K562 (cell line): ENCODE results near the gene KRTAP2-3. TPM values are rescaled to one million over a fixed set of nuclear protein-coding genes. Genes with fewer than 3 reads are reported as not detected.

Experiments
- ATAC-seq: fragments of 200-7000 bp; cut with Tn5 transposase; 3 replicates; pipeline ENCODE4 v1.9.1; 2020; ENCODE audit warnings: moderate library complexity
- BruUV-seq: library from RNA; stranded (reverse); fragments of 400-500 nt; replicated peaks from 2 replicates; lab custom pipeline; 2021; lab: Mats Ljungman, UMichigan
- CTCF ChIA-PET: fragments of 300-600 bp; formaldehyde crosslinking; extraction: SDS; loops from one replicate; lab custom pipeline; 2021; ENCODE audit warnings: low intra/inter-chr PET ratio; lab: Yijun Ruan, JAX
- POLR2A ChIA-PET: fragments of 300-600, 350-650 bp; sonication (Branson Sonifier 250); formaldehyde crosslinking; extraction: SDS; loops from one replicate; lab custom pipeline; 2021; ENCODE audit warnings: antibody characterized with exemption, inconsistent platforms; lab: Yijun Ruan, JAX
- DNase-seq, 4 experiments: peaks; one replicate each; pipeline versions ENCODE4 v3.0.0 to v3.0.0-alpha.2; 2011 to 2018; ENCODE audit warnings: low spot score in 3 of 4, mixed read lengths in 3 of 4; ENCODE audit errors: extremely low read depth in 1 of 4
- FAIRE-seq: peaks from 2 replicates; lab custom pipeline; 2011; peaks lifted over from hg19 to GRCh38; lab: Jason Lieb, UNC
- H2AFZ ChIP-seq: 2 replicates; pipeline ENCODE4 v1.6.0; 2011; ENCODE audit warnings: low read depth, low read length, control low read depth, inconsistent platforms
- H3K27ac ChIP-seq: fragments of 200-600 bp; 3 replicates; pipeline ENCODE4 v1.8.0; 2011; ENCODE audit warnings: low read depth, mild to moderate bottlenecking, control low read depth, inconsistent platforms, low read length, moderate library complexity, mixed read lengths; ENCODE audit errors: extremely low read depth
- H3K27me3 ChIP-seq, 2 experiments: fragments of 300-600 bp in 1 of 2; 2 replicates in 1 of 2; 3 replicates in 1 of 2; pipeline versions ENCODE4 v1.6.0 to v1.8.0; 2011; ENCODE audit warnings: inconsistent platforms in 2 of 2, low read length in 2 of 2, mild to moderate bottlenecking in 1 of 2, mixed read lengths in 1 of 2, moderate library complexity in 1 of 2; ENCODE audit not compliant: control insufficient read depth in 2 of 2, insufficient read depth in 2 of 2
- H3K36me3 ChIP-seq: fragments of 300-600 bp; 3 replicates; pipeline ENCODE4 v1.8.0; 2011; ENCODE audit warnings: mild to moderate bottlenecking, low read length, inconsistent platforms; ENCODE audit not compliant: control insufficient read depth, insufficient read depth
- H3K4me1 ChIP-seq, 2 experiments: fragments of 200-600 bp in 1 of 2; replicated peaks in 1 of 2; 2 replicates in 1 of 2; 3 replicates in 1 of 2; pipeline versions ENCODE4 v1.5.1 to v1.8.0; 2011; ENCODE audit warnings: inconsistent platforms in 2 of 2, low read length in 2 of 2, mild to moderate bottlenecking in 1 of 2, mixed read lengths in 1 of 2, moderate library complexity in 1 of 2; ENCODE audit not compliant: control insufficient read depth in 2 of 2, insufficient read depth in 2 of 2
- H3K4me2 ChIP-seq: 2 replicates; pipeline ENCODE4 v1.6.1; 2011; ENCODE audit warnings: low read length, control low read depth, inconsistent platforms, mixed read lengths; ENCODE audit not compliant: insufficient read depth
- H3K4me3 ChIP-seq: fragments of 200-600 bp; sonication (generic), shearing (Covaris generic); 2 replicates; pipeline ENCODE4 v1.5.1; 2016; ENCODE audit warnings: control low read depth, inconsistent platforms
- H3K79me2 ChIP-seq: fragments of 200-600 bp; 3 replicates; pipeline ENCODE4 v1.8.0; 2011; ENCODE audit warnings: low read length, inconsistent platforms; ENCODE audit not compliant: control insufficient read depth, insufficient read depth
- H3K9ac ChIP-seq, 2 experiments: 2 replicates each; pipeline versions ENCODE4 v1.6.0 to v1.6.1; 2011; ENCODE audit warnings: low read depth in 2 of 2, low read length in 2 of 2, control low read depth in 1 of 2, inconsistent platforms in 1 of 2, mild to moderate bottlenecking in 1 of 2, mixed read lengths in 1 of 2; ENCODE audit not compliant: insufficient read depth in 1 of 2
- H3K9me1 ChIP-seq: one replicate; pipeline ENCODE4 v1.6.0; 2011; ENCODE audit warnings: inconsistent platforms, mild to moderate bottlenecking, low read length, moderate library complexity; ENCODE audit not compliant: control insufficient read depth, insufficient read depth
- H3K9me3 ChIP-seq: replicated peaks from 2 replicates; pipeline ENCODE4 v1.5.1; 2011; ENCODE audit warnings: low read depth, low read length, inconsistent platforms; ENCODE audit not compliant: control insufficient read depth, insufficient read depth
- H4K20me1 ChIP-seq: replicated peaks from 2 replicates; pipeline ENCODE4 v1.6.1; 2011; ENCODE audit warnings: low read length, inconsistent platforms, mixed read lengths; ENCODE audit not compliant: control insufficient read depth, insufficient read depth
- ELK3 ChIP-seq: fragments of 450-650 bp; formaldehyde crosslinking; IDR thresholded peaks from 2 replicates; pipeline ENCODE4 v1.4.0; 2020; ENCODE audit warnings: mild to moderate bottlenecking
- HEY1 ChIP-seq: fragments of 250-450 bp; sonication (Bioruptor Pico); IDR thresholded peaks from 2 replicates; pipeline ENCODE4 v1.5.0; 2020; ENCODE audit warnings: mild to moderate bottlenecking, moderate library complexity, borderline replicate concordance
- IRF9 ChIP-seq: fragments of 450-650 bp; IDR thresholded peaks from 2 replicates; pipeline ENCODE4 v1.6.1; 2016; ENCODE audit warnings: missing biosample characterization, missing genetic modification characterization
- KDM2B ChIP-seq: fragments of 250-450 bp; sonication (Bioruptor Pico); IDR thresholded peaks from 2 replicates; pipeline ENCODE4 v1.8.0; 2021; ENCODE audit warnings: mild to moderate bottlenecking, moderate library complexity
- SRSF3 ChIP-seq: fragments of 200-400 bp; formaldehyde crosslinking; IDR thresholded peaks from 2 replicates; pipeline ENCODE4 v1.6.1; 2016; ENCODE audit warnings: mild to moderate bottlenecking, low read length, moderate library complexity; ENCODE audit not compliant: insufficient read depth
- TOE1 ChIP-seq, 2 experiments: fragments of 450-650 bp in 1 of 2; sonication (generic) in 1 of 2; formaldehyde crosslinking in 1 of 2; IDR thresholded peaks; 2 replicates each; pipeline versions ENCODE4 v1.7.1 to v1.8.0; 2016 to 2022; ENCODE audit warnings: borderline replicate concordance in 2 of 2, mild to moderate bottlenecking in 2 of 2, antibody characterized with exemption in 1 of 2, inconsistent platforms in 1 of 2, low read depth in 1 of 2, missing genetic modification reagents in 1 of 2, moderate library complexity in 1 of 2
- ZHX1 ChIP-seq: fragments of 150-350 bp; conservative IDR thresholded peaks from 2 replicates; pipeline ENCODE4 v1.6.1; 2014; ENCODE audit warnings: low read length
- ZNF551 ChIP-seq: fragments of 250-450 bp; sonication (Bioruptor Pico); IDR thresholded peaks from 2 replicates; pipeline ENCODE4 v1.5.0; 2021; ENCODE audit warnings: mild to moderate bottlenecking, moderate library complexity
- WGBS: fragments of 100-300 bp; shearing (Covaris generic); methylation state at CpG from one replicate; pipeline ENCODE4 v1.1.6; 2016; ENCODE audit warnings: low coverage, mixed read lengths; ENCODE audit not compliant: insufficient coverage; ENCODE audit errors: missing lambda C conversion rate; 5-methylcytosine and 5-hydroxymethylcytosine counted together
- in situ Hi-C: fragments of 300-500 bp; cut with MboI; formaldehyde crosslinking; loops from 4 replicates; pipeline ENCODE4 v1.15.0; 2018; ENCODE audit warnings: inconsistent platforms, mixed read lengths
- intact Hi-C: fragments of 100-400 bp; cut with micrococcal nuclease; formaldehyde crosslinking; loops from 2 replicates; pipeline ENCODE4 v1.14.2; 2022
- polyA plus RNA-seq, 8 experiments: library from polyadenylated mRNA; depleted of rRNA in 4 of 8; stranded (reverse) in 5 of 8; unstranded in 3 of 8; fragments of >200 nt; fragmentation: Nextera tagmentation in 2 of 8; fragmentation: Illumina TruSeq in 1 of 8; extraction: Ambion mirVana in 2 of 8; extraction: Trizol in 1 of 8; gene quantifications; 2 replicates each; pipeline versions ENCODE4 v1.2.1 to v1.2.3, GENCODE V29; 2011 to 2014; ENCODE audit warnings: inconsistent platforms in 1 of 8, missing spikeins in 1 of 8
- total RNA-seq, 7 experiments: library from RNA; depleted of rRNA in 6 of 7; stranded (reverse); fragments of >200 nt in 6 of 7; fragmentation: Illumina TruSeq in 2 of 7; extraction: Trizol in 2 of 7; gene quantifications; 2 replicates each; pipeline versions ENCODE4 v1.2.1 to v1.2.3, GENCODE V29; 2011 to 2021; ENCODE audit warnings: low replicate concordance in 1 of 7

The KRTAP2-3 gene
- total and polyA plus RNA-seq, 9 of the 15 experiments (the other 6 are each of a cell fraction or from before 2014, with no cell fraction given) = not detected

- FAIRE-seq (no peak), DNase-seq (no peak), ATAC-seq (no peak)
- no peaks in the 10 kb centered on the region; the same call in 1 of the 2 replicates for H4K20me1 ChIP-seq
- no peak overlapping the region for H3K4me3 ChIP-seq
- no peaks in the 10 kb centered on the region for H3K9me1 ChIP-seq
- no peak overlapping the region for H2AFZ ChIP-seq
- peaks cover 0 to 5% of the 10 kb centered on the region in 2 experiments; a peak in 2 of 5 replicates for H3K4me1 ChIP-seq
- CTCF ChIA-PET = no interaction called here
- no peaks in the 10 kb centered on the region for H3K9me3 ChIP-seq
- in situ Hi-C loops = no loop called here
- no peak overlapping the region for H3K9ac ChIP-seq
- peaks cover 0 to 4% of the 10 kb centered on the region in 2 experiments; a peak in 2 of 5 replicates for H3K27me3 ChIP-seq
- H3K4me2 ChIP-seq = no peak overlapping the region
- POLR2A ChIA-PET = no interaction called here
- H3K79me2 ChIP-seq = no peaks in the 10 kb centered on the region
- H3K27ac ChIP-seq = no peak overlapping the region
- BruUV-seq = no TSS peak
- TF ChIP-seq TOE1 (IDR thresholded peaks at IDR 0.05; ENCODE audit: borderline replicate concordance) (no peak), TOE1 (CRISPR knock-in tag; IDR thresholded peaks at IDR 0.05; ENCODE audit: borderline replicate concordance, low read depth) (no peak), SRSF3 (no peak), ELK3 (no peak), HEY1 (CRISPR knock-in tag) (no peak), ZNF551 (CRISPR knock-in tag) (no peak), IRF9 (tag) (no peak), ZHX1 (no peak), KDM2B (CRISPR knock-in tag) (no peak)
- no peaks in the 10 kb centered on the region for H3K36me3 ChIP-seq
- 0% methylated on average over 1 of the region's 1 CpG for WGBS
- intact Hi-C loops = no loop called here
These were observed 4.4 kb upstream of the KRTAP2-3 start for GRCh38 chr17:41064301-41064700.
